NCI-H526 treated with DMSO at 0.1 percent for 48 hours (cell line): Measurements from ENCODE around the gene RAPGEF6.
"Not testable (repeated sequence)": the region's sequence is repeated elsewhere in the genome, so short reads cannot be mapped to it uniquely, and the experiment has no call there.

ENCODE experiments used
- DNase-seq: peaks from one replicate; lab custom pipeline; 2025; lab: John Stamatoyannopoulos, UW

Gene RAPGEF6

DNA sequence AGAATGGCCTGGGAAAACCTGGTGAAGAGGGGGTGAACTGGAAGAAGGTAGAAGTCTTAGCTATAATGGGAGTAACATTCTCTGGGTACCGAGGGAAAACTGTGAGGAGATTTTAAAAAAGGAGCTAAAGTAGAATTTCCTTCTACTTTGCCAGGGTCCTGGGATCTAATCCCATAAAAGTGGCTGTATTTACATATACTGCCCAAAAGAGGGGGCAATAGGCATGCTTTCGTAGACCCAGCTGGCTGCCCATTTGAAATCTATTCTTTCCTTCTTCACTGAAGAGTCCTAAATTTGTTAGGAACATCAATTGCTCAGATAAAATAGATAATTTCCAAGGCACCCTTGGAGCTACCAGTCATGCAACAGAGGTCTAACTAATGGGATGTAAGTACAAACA, 212.0 kb downstream of the RAPGEF6 start:
- DNase-seq = no peak

DNA sequence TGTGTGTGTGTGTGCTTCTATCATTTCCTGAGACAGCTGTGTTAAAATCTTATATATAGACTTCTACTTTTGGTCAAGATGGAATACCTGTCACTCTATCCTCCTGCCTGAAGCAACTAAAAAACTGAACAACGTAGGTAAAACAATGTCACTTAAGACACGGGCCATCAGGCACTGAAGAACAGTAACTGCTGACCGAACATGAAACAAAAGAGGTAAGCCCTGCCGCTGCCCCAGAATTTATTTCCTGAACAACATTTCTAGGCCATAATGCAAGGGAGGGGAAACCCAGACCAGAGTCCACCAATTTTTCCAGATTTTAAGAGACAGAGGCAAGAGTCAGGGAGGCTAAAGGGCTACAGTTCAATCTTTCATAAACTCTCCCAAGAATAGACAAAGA, 215.2 kb downstream of the RAPGEF6 start:
- DNase-seq = no peak

DNA sequence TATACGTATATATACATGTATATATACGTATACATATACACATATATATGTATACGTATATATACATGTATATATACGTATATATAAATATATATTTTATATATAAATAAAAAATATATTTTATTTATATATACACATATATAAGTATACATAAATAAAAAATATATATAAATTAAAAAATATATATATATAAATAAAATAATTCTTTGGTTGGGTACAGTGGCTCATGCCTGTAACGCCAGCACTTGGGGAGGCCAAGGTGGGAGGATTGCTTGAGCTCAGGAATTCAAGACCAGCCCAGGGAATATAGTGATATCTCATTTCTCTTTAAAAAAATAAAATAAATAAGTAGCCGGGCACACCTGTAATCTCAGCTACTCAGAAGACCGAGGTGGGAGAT, 216.2 kb downstream of the RAPGEF6 start:
- DNase-seq = no peak

DNA sequence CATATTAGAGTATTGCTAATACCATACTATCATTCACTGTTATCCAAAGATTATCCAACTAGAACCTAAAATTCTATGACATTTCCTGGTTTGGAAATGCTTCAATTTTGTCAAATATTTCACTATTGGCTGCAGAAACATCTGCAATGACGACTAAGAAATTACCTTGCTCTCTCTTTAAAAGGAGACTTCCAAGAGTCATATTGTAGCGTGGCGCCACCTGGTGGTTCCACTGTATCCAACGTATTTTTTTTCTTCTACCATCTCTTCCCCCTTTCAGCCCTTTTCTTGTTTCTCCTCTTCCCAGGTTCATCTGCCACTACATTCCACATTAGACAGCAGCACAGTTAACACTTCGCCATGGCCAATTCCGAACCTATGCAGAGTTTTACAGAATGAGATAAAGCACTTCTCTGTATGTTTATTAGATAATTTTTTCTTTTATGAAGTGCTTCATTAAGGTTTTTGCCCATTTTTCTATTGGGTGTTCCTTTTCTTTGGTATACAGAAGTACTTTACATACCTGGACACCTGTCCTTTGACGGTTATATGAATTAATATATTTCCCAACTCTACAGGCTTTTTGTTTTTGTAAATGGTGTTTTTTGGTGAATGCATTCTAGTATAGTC, 217.7 kb downstream of the RAPGEF6 start:
- peak; percentile 28 for DNase-seq

DNA sequence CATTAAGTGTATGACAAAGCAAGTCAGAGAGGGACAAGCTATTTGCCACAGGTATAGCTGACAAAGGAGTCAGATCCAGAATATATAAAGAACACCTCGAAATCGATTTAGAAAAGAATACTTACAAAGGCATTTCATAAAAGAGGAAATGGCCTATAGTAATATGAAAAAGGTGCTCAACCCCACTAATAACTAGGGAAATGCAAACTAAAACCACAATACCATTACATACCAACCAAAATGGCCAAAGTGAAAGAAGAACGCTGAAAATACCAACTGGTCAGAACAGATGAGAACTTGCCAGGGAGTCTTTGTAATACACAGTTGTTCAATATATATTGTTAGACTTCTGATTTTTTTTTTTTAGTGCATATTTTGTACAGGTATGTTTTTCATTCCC, 218.3 kb downstream of the RAPGEF6 start:
- no peak for DNase-seq

DNA sequence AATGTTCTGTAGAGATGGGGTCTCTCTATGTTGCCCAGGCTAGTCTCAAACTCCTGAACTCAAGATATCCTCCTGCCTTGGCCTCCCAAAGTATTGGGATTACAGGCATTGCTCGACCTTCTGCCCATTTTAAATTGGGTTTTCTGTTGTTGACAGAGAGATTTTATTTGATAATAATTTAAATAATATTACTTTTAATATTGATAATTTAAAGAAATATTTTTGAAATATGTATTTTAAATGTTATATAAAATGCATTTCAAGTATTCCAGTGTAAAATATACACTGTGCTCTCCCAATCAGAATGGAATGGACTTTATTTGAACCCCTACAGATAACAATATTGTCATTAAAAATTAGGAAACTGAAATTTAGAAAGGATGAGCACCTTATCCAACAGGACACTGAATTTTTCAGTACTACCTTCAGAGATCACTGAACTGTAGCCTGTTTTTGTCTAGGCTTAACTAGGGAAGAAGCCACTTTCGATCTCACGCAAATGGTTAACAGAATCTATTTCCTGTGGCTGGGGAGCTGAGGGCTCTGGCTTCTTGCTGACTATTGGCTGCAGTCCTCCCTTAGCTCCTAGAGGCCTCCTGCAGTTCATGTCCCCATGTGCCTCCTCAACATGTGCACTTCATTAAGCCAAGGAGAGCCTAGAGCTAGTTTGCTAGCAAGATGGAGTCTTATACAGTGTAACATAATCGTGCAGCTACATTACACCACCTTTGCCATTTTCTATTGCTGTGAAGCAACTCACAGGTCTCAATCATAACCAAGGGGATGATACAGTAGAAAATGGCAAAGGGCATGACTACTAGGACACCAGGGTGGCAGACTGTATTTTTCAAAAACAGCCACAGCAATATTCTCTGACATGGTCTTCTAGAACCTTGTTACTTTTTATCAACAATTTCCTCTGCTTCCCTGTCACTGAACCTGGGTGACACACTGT, 221.1 kb downstream of the RAPGEF6 start:
- no peak for DNase-seq

DNA sequence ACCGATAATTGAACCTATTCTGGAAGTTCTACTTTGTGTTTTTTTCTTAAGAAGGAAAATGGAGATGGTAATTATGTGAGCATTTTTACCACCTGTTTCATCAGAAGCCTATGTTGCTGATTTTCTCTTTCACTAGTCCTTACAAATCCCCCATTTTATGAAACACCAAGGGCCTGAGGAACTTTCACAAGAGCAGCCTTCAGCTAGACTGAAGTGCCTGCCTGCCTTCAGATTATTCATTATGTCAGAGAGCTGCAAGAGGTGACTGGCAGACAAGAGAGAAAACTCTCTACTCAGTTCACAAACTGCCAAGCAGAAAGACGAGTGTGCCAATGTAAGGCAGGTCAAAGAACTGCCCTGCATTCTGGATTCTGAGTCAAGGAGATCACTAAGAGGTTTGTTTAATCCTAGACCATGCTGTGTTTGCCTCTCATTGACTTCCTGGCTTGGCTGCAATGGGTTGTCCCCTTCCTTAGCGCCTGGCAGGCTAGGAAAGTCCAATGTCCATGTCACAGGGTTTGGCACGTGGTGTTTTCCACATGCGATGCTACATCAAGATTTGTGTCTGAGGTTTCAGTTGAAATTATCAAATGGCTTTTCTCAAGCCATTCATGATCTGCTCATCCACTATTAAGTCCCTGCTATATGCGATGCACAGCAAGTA, 227.9 kb downstream of the RAPGEF6 start:
- DNase-seq = no peak

DNA sequence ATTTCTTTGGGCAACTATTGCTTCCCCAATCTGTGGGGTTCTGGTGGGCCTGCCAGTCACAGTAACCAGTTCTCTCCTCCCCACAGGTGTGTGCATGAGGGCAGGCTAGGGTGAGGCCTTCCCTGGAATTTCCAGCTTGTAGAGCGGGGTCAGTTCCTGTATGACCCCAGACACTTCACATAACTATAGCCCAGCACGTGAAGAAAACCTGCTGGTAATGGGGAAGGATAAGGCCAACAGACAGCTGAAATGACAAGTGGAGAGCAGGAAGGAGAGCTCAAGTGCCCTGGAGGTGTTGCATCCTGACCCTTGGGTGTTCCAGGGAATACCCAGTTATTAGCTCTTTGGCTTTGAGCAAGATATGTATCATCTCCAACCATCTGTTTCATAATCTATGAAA, 229.0 kb downstream of the RAPGEF6 start:
- no peak for DNase-seq

DNA sequence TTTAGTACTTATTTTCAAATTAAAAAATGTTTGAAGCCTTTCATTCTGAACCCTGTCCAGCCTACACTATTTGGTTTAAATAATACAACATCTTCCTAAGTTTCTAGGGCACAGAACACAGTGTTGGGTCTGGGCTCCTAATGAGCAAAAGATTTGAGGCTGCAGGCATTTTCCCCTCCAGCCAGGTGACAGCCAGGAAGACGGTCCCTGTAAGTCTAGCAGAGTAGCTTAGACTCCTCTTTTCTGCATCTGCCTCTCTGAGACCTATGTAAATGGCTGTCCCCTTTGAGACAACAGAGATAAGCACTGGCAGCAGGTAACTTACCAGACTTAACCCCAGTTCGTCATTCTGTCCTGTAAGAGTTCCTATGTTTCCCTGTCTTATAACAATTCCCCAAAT, 229.4 kb downstream of the RAPGEF6 start:
- no peak for DNase-seq

DNA sequence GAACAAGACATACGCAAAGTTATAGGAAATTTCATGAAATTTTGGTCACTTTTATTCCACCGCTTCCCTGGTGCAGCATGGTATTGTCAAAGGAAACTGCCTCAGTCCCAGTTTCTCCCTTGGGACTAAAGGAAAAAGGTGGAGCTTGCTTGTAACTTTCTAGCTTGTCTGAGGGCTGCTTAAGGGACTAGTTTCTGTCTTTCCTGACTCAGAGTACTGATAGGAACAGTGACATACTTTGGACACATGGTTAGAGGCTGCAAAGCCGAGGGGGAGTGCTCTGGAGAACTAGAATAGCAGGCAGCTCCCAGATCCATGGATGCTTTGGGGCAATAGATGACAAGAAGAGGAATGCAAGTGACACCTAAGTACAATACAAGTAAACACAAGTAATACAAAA, 234.4 kb downstream of the RAPGEF6 start:
- no peak for DNase-seq

DNA sequence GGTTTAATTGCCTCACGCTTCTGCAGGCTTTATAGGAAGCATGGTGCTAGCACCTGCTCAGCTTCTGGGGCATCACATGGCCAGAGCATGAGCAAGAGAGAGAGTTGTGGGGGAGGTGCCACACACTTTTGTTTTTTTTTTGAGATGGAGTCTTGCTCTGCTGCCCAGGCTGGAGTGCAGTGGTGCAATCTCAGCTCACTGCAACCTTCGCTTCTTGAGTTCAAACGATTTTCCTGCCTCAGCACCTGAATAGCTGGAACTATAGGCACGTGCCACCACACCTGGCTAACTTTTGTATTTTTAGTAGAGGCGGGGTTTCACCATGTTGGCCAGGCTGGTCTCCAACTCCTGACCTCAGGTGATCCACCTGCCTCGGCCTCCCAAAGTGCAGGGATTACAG, 236.0 kb downstream of the RAPGEF6 start:
- DNase-seq = not testable (repeated sequence)

DNA sequence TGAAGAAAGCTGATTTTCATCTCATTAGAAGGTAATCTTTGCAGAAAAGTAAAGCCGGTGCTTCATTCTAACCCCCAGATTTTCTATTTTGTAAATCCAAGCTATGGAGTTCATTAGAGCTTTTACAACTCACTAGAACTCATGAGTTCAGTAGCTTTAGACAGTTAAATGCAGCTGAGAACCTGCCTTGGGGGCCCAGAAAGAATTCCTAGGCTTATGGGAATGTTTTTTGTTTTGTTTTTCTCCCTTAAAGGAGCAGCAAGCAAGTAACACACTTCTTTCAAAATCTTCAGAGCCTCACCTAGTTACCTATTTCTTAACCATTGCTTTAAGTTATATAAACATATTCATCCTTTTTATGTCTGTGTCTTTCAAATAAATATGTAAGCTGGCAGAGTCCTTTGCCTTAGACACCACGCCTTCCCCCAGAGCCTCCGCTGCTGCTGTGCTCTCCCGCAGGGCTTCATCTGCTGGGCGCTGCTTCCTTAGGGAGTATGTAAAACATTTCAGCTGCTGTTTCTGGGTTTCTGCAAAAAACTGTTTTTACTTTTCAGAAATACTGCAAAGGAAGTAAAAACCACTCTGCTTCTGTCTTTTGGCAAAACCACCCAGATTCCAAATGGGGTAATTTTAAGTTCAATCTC, 238.3 kb downstream of the RAPGEF6 start:
- no peak for DNase-seq

DNA sequence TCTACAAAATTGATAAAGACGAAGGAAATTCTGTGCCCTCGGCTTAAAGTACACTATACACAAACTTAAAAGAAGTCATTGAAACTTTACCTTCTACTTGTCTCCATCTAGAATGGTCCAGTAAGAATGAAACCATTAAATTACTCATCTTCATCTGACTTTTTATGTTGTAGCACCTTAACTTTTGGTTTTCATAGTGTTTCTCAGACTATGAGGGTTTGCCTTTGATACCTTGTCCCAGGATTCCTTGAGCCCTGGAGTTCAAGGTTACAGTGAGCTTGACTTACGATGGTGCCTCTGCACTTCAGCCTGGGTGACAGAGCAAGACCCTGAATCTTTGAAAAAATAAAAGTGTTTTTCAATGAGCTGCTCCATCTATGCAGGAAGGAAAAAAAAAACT, 239.0 kb downstream of the RAPGEF6 start:
- DNase-seq = no peak

DNA sequence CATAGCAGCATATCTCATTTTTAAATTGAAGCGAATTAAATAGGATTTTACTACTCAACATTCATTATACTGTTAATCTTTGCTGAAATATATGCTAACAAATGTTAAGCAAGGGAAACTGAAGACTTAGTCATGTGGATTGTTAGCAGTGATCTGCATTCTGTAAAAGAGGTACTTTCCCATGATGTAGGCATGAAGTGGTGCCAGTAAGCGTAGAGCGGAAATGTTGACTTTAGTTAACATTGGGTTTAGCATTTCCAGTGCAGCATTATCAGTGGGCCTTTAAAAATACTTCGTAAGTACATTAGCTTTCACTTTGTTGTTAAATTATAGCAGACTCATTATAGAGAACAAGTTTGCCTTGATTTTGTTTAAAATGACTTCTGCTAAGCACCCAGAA, 240.9 kb downstream of the RAPGEF6 start:
- no peak for DNase-seq

DNA sequence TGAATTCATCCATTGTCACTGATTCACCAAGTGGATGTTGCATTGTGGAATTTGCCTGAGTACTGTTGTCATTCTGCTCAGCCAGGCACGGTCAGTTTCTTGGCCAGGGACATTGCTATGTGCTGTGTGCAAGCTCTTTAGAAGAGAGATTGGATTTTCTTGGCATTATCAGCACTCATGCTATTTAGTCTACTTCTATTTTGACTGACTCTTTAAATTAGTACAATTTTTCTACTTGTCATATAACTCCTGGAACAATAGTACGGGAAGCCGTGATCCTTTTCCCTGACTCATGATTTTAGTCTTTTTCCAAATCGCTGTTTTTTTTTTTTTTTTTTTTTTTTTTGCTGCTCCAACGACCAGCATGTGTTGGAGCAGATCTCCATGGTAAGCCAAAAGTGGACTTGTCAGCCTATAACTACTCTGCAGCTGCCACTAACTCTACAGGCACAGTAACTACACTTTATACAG, 241.5 kb downstream of the RAPGEF6 start:
- DNase-seq = no peak

DNA sequence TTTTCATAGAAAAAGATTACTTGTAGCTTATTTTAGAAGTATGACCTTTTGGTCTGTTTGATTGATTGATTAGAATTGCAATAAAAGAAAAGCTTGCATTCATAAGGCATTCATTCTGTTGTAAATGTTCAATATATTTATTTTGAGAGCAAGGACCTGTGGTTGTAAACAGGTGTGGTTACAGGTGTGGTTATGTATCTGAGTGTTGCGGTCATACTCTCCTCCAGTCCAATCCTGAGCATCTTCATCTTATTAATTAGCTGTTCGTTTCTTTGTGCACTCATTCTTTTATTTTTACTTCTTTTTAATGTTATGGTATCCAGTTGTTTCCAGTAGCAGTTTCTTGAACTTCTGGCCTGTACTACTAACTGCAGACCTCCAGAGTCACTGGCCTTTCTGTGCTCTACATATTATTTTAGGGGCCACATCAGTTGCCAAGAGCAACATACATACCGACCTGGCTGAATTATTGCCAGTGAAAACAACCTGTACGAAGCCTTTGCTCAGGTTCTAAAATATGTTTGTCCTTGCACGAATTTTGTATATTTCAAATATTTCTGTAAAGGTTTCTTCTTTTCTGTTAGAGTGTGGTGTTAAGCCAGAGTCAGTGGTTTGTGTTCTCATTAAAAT, 242.4 kb downstream of the RAPGEF6 start:
- DNase-seq = no peak

DNA sequence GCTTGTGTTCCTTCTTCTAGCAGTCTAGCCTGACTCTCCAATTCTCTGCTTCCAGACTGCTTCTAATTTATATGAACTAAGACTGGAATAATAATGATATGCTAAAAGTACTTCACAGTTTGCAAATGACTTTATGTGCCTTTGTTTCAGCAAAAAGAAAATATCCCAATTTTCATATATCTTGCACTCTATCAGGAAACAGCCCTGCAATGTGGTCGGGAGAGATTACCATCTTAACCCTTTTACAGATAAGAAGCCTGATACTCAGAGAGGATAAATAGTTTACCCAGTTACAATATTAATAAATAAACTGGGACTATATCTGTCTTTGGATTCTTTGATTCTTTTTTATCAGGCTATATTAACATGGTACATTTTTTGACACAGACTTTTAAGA, 245.2 kb downstream of the RAPGEF6 start:
- no peak for DNase-seq

DNA sequence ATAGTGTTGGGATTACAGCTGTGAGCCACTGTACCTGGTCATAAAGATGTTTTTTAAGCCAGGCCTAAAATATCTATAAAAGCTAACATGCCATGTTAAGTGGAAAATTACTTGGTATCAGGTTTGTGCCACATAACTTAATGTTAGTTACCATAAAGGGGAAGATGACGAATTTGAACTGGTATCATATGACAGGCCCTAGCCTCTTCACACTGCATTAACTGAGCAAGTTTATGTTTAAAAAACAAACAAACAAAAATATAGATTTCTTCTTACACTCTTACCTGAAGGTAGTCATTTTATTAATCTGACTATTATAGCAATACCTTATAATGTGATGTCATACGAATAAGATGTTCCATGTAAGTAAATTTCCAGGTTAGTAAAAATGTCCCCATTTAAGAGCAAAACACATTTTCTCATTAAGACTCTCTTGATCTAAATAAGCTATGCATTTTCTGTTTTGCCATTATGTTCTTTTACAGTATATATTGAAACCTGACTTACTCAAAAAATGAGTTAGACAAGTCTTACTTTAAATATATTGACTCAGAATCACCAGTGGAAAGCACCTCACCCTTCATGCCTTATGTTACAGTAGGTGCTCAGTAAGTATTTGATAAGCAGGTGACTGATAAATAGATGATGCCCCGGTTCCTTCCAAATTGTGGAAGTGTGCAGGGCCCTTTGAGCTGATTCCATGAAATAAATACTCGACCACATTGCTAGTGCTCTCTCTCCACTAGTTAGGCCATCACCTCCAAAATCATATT, 245.7 kb downstream of the RAPGEF6 start:
- no peak for DNase-seq

DNA sequence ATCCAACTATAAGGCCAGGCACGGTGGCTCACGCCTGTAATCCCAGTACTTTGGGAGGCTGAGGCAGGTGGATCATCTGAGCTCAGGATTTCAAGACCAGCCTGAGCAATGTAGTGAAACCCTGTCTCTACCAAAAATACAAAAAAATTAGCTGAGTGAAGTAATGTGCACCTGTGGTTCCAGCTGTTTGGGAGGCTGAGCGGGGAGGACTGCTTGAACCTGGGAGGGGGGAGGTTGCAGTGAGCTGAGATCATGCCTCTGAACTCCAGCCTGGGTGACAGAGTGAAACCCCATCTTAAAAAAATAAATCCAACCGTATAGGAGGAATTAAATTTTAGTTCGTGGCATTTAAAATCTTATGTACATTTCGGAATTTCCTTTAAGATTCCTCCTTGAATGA, 247.8 kb downstream of the RAPGEF6 start:
- DNase-seq = no peak

DNA sequence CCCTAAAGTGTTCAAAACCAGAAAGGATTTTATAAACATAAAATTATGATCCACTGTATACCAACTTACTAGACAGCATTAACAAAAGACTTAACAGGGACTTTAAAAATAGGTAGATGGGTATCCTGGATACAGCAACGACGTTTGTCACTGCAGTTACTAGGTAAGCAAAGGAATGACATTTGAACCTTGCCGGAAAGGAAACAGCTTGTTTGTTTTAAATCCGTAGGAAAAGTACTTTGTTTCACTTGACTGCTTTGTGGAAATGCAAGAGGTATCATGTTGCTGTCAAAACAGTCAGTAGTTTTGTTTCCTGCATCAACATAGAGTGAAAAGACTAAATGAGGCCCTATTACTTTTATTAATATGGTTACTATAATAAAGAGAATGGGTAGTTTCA, 248.2 kb downstream of the RAPGEF6 start:
- peak; percentile 26 for DNase-seq

DNA sequence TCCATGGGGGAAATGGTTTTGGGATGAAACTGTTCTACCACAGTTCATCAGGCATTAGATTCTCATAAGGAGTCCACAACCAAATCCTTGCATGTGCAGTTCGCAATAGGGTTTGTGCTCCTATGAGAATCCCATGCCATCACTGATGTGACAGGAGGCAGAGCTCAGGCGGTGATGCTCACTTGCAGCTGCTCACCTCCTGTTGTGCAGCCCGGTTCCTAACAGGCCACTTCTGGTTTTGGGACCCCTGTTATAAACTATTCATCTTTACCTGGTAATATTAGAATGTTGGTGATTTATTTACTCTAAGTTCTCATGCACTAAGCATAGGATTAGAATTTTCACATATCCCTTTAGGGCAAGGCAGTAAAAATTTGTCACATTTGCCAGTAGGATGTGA, 248.9 kb downstream of the RAPGEF6 start:
- no peak for DNase-seq
